Activated T-cell treated with anti-CD3 and anti-CD28 coated beads, Interleukin-2, amount 50 U/mL, for 48 hours (primary cell): ENCODE data around the gene CXorf65.

Experiments used
- DNase-seq, 2 experiments: peaks; one replicate each; pipeline ENCODE4 v3.0.0-alpha.2; 2020

CXorf65 gene

GRCh38 chrX:71105628-71106027 lies 912 bp downstream of the CXorf65 start:
- no peak for DNase-seq

- DNase-seq, result peak; percentile 66
Measured at GRCh38 chrX:71103110-71103983, 3.2 kb downstream of the CXorf65 start.

GRCh38 chrX:71102292-71102691 lies 4.2 kb downstream of the CXorf65 start:
- no peak for DNase-seq

GRCh38 chrX:71100581-71101505 lies 5.7 kb downstream of the CXorf65 start:
- peak in 1 of 2 experiments; percentile 32 for DNase-seq

DNA sequence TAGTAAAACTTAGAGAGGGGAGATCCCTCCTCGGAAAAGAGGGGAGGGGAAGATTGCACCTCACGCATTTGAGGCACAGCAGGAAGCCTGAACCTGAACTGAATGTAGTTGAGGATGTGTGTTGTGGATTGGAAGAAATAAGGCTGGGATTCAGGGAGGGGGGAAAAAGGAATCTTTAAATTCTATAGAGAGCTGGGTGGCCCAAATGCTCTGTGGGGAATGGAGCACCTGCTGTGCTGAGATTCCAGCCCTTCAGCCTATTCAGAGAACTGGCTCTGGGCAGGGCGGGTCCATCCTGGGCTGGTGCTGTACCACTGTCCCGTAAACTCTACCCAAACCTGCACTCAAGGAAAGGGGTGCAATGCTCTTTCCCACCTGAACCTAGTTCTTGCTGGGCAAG lies 6.8 kb downstream of the CXorf65 start:
- DNase-seq, result no peak

DNA sequence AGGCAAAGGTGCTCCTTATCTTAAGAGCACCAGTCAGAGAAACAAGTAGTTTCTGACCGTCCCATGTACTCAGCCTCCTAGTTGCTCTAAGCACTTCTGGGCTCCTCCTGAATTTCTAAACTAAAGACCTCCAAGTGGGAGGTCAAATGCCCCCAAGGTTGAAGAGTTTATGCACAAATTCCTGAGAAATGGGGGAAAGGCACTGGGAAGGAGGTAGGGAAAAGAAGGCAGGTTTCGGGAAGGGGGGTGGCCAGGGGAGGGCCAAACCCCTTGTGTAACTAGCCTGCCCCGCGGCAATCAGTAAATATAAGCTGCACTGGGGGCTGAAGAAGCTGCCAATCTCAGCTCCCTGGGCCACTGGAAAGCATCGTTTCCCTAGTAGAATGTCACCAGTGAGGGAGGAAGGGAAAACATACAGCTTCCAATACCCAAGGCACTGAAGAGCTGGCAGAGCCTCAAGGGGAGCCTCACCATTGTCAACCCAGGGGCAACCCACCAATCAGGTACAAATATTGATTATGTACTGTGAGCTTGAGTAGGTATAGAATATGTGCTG lies 7.5 kb downstream of the CXorf65 start:
- no peak for DNase-seq

- DNase-seq, result peak; percentile 80 to 84
Measured at GRCh38 chrX:71098302-71098701, 8.2 kb downstream of the CXorf65 start.

DNA sequence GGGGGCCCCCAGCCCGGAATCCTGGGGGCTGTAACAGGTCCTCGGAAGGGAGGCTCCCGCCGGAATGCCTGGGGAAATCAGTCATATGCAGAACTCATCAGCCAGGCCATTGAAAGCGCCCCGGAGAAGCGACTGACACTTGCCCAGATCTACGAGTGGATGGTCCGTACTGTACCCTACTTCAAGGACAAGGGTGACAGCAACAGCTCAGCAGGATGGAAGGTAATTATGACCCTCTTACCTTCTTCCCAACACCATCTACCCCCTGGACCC lies 9.8 kb downstream of the CXorf65 start:
- no peak for DNase-seq

- no peak for DNase-seq
Measured at GRCh38 chrX:71095981-71096759, 10.4 kb downstream of the CXorf65 start.

- peak; percentile 88 to 89 for DNase-seq
Measured at GRCh38 chrX:71095555-71095980, 11.0 kb downstream of the CXorf65 start, which contains the start of gene FOXO4. TSS of gene FOXO4 (plus strand) at chrX:71095851. CDS start at chrX:71096529, 678 bp downstream.

DNA sequence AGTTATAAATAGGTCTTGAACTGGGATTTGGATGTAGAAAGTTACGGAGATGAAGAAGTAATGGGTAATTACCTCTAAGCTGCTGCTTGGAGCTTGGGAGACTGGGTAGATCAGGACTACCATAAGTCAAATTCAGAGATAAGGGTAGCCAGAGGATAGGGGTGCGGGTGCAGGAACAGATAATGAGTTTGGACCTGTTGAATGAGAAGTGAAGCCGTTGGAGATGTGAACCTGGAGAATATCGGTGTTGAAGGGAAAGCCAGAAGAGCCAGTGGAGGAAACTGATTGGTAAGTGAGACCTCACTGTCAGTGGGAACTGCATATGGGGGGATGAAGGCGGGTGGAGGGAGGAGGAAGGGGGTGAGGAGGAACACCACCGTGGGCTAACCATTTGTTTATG lies 11.5 kb downstream of the CXorf65 start:
- DNase-seq, result no peak

GRCh38 chrX:71091263-71091662 lies 15.3 kb downstream of the CXorf65 start:
- DNase-seq, result no peak

DNA sequence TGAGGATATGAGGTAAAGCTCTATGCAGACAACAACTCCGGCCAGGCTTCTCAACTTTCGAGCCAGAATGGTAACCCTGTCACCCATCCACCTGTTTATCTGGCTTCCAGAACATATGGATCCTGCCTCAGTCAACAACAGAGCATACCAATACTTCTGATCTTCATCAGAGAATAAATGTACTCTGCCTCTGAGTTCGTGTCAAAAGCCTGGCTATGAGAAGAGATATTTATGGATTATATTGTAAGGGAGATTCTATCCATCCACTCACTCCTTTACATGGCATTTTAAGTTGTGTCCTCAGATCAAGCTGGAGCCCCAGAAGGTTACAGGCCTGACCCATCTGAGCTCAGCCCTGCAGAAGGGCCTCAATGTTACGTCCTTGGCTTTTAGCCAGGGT lies 20.6 kb downstream of the CXorf65 start:
- no peak for DNase-seq

GRCh38 chrX:71082822-71083221 lies 23.7 kb downstream of the CXorf65 start:
- DNase-seq, result no peak

GRCh38 chrX:71082124-71082647 lies 24.4 kb downstream of the CXorf65 start:
- DNase-seq, result no peak

- DNase-seq, result no peak
Measured at GRCh38 chrX:71081330-71082123, 25.0 kb downstream of the CXorf65 start.

- DNase-seq, result no peak
Measured at GRCh38 chrX:71070531-71070930, 36.0 kb downstream of the CXorf65 start.

DNA sequence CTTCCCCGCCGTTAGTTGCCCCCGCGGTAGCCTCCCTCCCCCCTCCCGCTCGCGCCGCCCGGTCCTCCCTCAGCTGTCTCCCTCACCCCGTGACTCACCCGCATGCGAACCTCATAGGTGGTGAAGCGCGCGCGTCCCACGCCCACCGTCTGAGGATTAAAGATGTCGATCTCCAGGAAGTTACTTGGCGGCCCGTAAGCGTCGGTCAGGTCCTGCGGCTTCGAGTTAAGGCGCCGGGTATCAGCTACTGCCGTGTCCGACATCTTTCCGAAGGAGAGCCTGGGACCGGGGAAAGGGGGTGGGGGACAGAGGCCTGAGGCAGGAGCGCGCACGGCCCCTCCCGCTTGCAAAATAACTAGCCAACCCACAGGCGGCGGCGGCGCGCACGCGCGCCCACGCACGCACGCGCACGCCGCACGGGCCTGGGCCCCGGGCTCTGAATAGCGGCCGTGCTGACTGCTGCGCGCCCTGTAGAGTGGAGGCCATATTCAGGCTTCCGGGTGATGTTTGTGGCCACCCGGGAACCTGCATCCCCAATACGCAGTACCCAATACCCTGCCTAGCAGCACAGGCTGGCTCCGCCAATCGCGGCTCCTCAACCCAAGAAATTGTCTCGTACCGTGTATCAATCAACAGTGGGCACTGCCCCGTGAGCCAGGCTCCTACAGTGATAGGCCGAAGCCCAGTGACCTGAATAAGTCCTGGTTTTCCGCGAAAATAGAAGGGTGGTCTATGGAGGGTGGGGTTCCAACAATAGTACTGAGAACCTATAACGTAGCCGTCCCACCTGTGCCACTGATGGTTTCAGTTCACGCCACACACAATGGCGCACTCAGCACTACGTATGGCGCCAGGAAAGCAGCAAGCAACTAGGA lies 38.3 kb downstream of the CXorf65 start, which contains the start of gene SNX12:
Gene SNX12 (minus strand): TSS at position 291 of the 875 bp plus-strand sequence. CDS start 28 bp downstream, at position 263.
- peak; percentile 88 to 90 for DNase-seq

GRCh38 chrX:71067712-71068043 lies 38.9 kb downstream of the CXorf65 start:
- DNase-seq, result no peak

DNA sequence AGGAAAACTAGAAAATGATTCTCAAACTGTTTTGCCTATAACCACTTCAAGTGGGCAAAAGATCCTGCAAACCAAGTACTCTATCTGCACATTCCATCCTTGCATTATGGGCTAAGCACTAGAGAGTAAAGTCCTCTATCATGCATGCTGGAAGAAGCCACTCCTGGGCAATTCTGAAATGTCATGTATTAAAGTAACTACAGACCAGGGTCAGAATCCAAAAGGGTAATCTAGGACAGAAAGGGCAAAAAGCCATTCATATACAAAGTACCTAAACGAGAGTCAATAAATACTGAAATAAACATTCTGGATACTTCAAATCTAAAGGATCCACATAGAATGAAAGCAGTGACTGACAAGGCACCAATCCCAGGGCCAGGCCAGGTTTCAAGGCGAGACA lies 39.5 kb downstream of the CXorf65 start:
- no peak for DNase-seq
